ENCODE results near the gene NIPA2. TPM values are rescaled to one million over a fixed set of nuclear protein-coding genes. Genes with fewer than 3 reads are reported as not detected.

Gene NIPA2
- total RNA-seq, 4 donors from 2014 or later = 14.7 to 78.6 (median 50.4) TPM

- H3K9me3 ChIP-seq = no peaks in the 10 kb centered on the region
- H3K36me3 ChIP-seq = no peaks in the 10 kb centered on the region
- TF ChIP-seq EP300 (IDR thresholded peaks at IDR 0.05; ENCODE audit: low read depth) (no peak), POLR2AphosphoS5 (IDR thresholded peaks at IDR 0.05) (no peak), POLR2A (IDR thresholded peaks at IDR 0.05) (no peak)
- TF ChIP-seq, protein P1, sequence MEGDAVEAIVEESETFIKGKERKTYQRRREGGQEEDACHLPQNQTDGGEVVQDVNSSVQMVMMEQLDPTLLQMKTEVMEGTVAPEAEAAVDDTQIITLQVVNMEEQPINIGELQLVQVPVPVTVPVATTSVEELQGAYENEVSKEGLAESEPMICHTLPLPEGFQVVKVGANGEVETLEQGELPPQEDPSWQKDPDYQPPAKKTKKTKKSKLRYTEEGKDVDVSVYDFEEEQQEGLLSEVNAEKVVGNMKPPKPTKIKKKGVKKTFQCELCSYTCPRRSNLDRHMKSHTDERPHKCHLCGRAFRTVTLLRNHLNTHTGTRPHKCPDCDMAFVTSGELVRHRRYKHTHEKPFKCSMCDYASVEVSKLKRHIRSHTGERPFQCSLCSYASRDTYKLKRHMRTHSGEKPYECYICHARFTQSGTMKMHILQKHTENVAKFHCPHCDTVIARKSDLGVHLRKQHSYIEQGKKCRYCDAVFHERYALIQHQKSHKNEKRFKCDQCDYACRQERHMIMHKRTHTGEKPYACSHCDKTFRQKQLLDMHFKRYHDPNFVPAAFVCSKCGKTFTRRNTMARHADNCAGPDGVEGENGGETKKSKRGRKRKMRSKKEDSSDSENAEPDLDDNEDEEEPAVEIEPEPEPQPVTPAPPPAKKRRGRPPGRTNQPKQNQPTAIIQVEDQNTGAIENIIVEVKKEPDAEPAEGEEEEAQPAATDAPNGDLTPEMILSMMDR (IDR thresholded peaks at IDR 0.05) = no peak
- no peak for DNase-seq
- in situ Hi-C loops (cut with MboI; ENCODE audit: low pct_ligation_motif_present in 1 of 4, low pct_unique_long_range_greater_than_20kb in 1 of 4, low sequenced_read_pairs in 3 of 4) = loop anchor here in 1 of 4 donors (25.0 kb wide), 1 partner anchor 97 kb away; no protein-coding TSS in a partner anchor
- WGBS, 2 donors (ENCODE audit: low coverage in 1 of 2) = 87 to 100% methylated on average over 1 of the region's 1 CpG
- H3K27me3 ChIP-seq = no peaks in the 10 kb centered on the region
- no peak overlapping the region for H3K4me3 ChIP-seq
- no peak overlapping the region for H3K27ac ChIP-seq
- no peaks in the 10 kb centered on the region for H3K4me1 ChIP-seq
- intact Hi-C loops (cut with DNase I; ENCODE audit: low total_unique reads) = no loop called here
These were observed 22.7 kb upstream of the NIPA2 start for GRCh38 chr15:22815766-22816165.

DNA sequence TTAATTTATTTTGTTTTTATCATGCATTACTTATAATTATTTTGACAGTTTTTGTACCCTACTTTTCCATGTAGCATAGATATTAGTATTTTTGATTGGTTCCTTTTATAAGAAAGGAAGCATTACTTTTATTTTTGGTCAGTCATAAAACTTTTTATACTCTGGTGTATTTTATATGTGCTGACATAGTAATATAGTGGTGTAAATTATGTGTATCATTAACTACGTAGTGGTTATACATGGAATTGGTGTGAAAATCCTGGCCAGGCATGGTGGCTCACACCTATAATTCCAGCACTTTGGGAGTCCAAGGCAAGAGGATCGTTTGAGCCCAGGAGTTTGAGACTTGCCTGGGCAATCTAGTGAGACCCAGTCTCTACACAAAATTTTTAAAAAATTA, 18.8 kb upstream of the NIPA2 start:
- H3K4me3 ChIP-seq = no peak overlapping the region
- H3K4me1 ChIP-seq = no peaks in the 10 kb centered on the region
- intact Hi-C loops (cut with DNase I; ENCODE audit: low total_unique reads) = loop anchor here (1.0 kb wide), 1 partner anchor 9 kb away; no protein-coding TSS in a partner anchor
- no peak overlapping the region for H3K27ac ChIP-seq
- 59 to 60% methylated on average over 2 of the region's 2 CpGs for WGBS, 2 donors (ENCODE audit: low coverage in 1 of 2)
- in situ Hi-C loops (cut with MboI; ENCODE audit: low pct_ligation_motif_present in 1 of 4, low pct_unique_long_range_greater_than_20kb in 1 of 4, low sequenced_read_pairs in 3 of 4) = loop anchor here in 1 of 4 donors (25.0 kb wide), 1 partner anchor 93 kb away; no protein-coding TSS in a partner anchor
- peaks cover 0 to 12% (median 2%) of the 10 kb centered on the region in 4 donors for H3K36me3 ChIP-seq
- H3K9me3 ChIP-seq = no peaks in the 10 kb centered on the region
- no peaks in the 10 kb centered on the region for H3K27me3 ChIP-seq
- no peak for DNase-seq
- no peak for TF ChIP-seq POLR2A (IDR thresholded peaks at IDR 0.05)
- TF ChIP-seq, protein P1 (IDR thresholded peaks at IDR 0.05) = no peak
- no peak for TF ChIP-seq EP300 (IDR thresholded peaks at IDR 0.05; ENCODE audit: low read depth)
- TF ChIP-seq POLR2AphosphoS5 (IDR thresholded peaks at IDR 0.05) = no peak

- peaks cover 0 to 12% (median 5%) of the 10 kb centered on the region in 4 donors for H3K36me3 ChIP-seq
- in situ Hi-C loops (cut with MboI; ENCODE audit: low pct_ligation_motif_present in 1 of 4, low pct_unique_long_range_greater_than_20kb in 1 of 4, low sequenced_read_pairs in 3 of 4) = loop anchor here in 1 of 4 donors (25.0 kb wide), 1 partner anchor 89 kb away; no protein-coding TSS in a partner anchor
- intact Hi-C loops (cut with DNase I; ENCODE audit: low total_unique reads) = no loop called here
These were observed 14.9 kb upstream of the NIPA2 start for GRCh38 chr15:22823495-22824128.

GRCh38 chr15:22827125-22827524, 11.3 kb upstream of the NIPA2 start:
- Histone ChIP-seq H3K27me3 (no peaks in the 10 kb centered on the region), H3K9me3 (no peaks in the 10 kb centered on the region), H3K4me3 (no peak overlapping the region), H3K27ac (no peak overlapping the region), H3K36me3 (peaks cover 0 to 12% (median 5%) of the 10 kb centered on the region in 4 donors), H3K4me1 (no peaks in the 10 kb centered on the region)
- in situ Hi-C loops (cut with MboI; ENCODE audit: low pct_ligation_motif_present in 1 of 4, low pct_unique_long_range_greater_than_20kb in 1 of 4, low sequenced_read_pairs in 3 of 4) (no loop called here), intact Hi-C loops (cut with DNase I; ENCODE audit: low total_unique reads) (no loop called here)
- TF ChIP-seq POLR2A (IDR thresholded peaks at IDR 0.05) = no peak
- TF ChIP-seq, protein P1 (IDR thresholded peaks at IDR 0.05) = no peak
- DNase-seq = no peak
- 74% methylated on average over 1 of the region's 1 CpG; no CpG with 5 or more reads in 1 of the 2 donors for WGBS, 2 donors (ENCODE audit: low coverage in 1 of 2)

More at GRCh38 chr15:22823495-22824128, 14.9 kb upstream of the NIPA2 start:
- WGBS, 2 donors (ENCODE audit: low coverage in 1 of 2) = 96% methylated on average over 29 of the region's 29 CpGs; no CpG with 5 or more reads in 1 of the 2 donors
- Histone ChIP-seq H3K4me3 (no peak overlapping the region), H3K4me1 (no peaks in the 10 kb centered on the region), H3K9me3 (no peaks in the 10 kb centered on the region), H3K27me3 (no peaks in the 10 kb centered on the region), H3K27ac (no peak overlapping the region)
- DNase-seq = no peak
- TF ChIP-seq EP300 (IDR thresholded peaks at IDR 0.05; ENCODE audit: low read depth) (no peak), POLR2AphosphoS5 (IDR thresholded peaks at IDR 0.05) (no peak), POLR2A (IDR thresholded peaks at IDR 0.05) (no peak)
- TF ChIP-seq, protein P1 (IDR thresholded peaks at IDR 0.05) = no peak

Measured in transverse colon (tissue), 4 donors.